ENCODE measurements around the gene FBP1. TPM values are rescaled to one million over a fixed set of nuclear protein-coding genes. Genes with fewer than 3 reads are reported as not detected.

The FBP1 gene
- total and polyA plus RNA-seq, 2 donors from 2014 or later: 27.3 to 266 TPM

DNA sequence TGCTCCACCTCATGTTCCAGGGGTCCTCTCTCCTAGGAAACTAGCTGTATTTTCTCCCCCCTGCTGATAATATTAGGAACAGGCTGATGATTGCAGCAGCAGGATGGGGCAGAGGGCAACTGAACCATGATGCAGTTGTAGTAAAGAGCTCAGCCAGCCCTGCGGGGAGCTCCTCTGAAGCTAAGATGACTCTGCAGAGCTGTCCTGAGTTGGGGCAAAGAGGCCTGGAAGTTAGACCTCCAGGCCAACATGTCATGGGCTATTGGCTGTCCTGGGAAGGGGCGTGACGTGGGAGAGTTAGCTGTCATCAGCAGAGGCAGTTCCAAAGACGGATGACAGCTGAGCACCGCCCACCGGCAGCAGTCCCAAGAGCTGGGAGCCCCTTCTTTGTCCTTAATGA is 6.6 kb upstream of the FBP1 start:
- no peak for FAIRE-seq
- peak in 1 of 5 donors; percentile 40 for DNase-seq
- H3K27ac ChIP-seq (ENCODE audit: low read depth in 2 of 2, low read length in 2 of 2): no peak overlapping the region
- peaks cover 0 to 5% (median 5%) of the 10 kb centered on the region in 3 donors for H3K4me1 ChIP-seq (ENCODE audit: control insufficient read depth in 2 of 3, insufficient read depth in 2 of 3, low read depth in 1 of 3, low read length in 3 of 3)
- TF ChIP-seq, protein P1, sequence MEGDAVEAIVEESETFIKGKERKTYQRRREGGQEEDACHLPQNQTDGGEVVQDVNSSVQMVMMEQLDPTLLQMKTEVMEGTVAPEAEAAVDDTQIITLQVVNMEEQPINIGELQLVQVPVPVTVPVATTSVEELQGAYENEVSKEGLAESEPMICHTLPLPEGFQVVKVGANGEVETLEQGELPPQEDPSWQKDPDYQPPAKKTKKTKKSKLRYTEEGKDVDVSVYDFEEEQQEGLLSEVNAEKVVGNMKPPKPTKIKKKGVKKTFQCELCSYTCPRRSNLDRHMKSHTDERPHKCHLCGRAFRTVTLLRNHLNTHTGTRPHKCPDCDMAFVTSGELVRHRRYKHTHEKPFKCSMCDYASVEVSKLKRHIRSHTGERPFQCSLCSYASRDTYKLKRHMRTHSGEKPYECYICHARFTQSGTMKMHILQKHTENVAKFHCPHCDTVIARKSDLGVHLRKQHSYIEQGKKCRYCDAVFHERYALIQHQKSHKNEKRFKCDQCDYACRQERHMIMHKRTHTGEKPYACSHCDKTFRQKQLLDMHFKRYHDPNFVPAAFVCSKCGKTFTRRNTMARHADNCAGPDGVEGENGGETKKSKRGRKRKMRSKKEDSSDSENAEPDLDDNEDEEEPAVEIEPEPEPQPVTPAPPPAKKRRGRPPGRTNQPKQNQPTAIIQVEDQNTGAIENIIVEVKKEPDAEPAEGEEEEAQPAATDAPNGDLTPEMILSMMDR (IDR thresholded peaks at IDR 0.05; ENCODE audit: borderline replicate concordance, extremely low read depth, insufficient read depth): no peak
- H3K4me3 ChIP-seq (ENCODE audit: low read length in 3 of 3): no peak overlapping the region
- intact Hi-C loops (cut with DNase I): no loop called here
- H3K27me3 ChIP-seq (ENCODE audit: control insufficient read depth, insufficient read depth, low read length): no peaks in the 10 kb centered on the region
- no peaks in the 10 kb centered on the region for H3K9me3 ChIP-seq (ENCODE audit: control insufficient read depth in 2 of 3, insufficient read depth in 1 of 3, low read length in 3 of 3)
- H3K9ac ChIP-seq (ENCODE audit: low read length in 3 of 3): no peak overlapping the region
- H3K36me3 ChIP-seq (ENCODE audit: control insufficient read depth in 2 of 3, insufficient read depth in 3 of 3, low read length in 3 of 3): no peaks in the 10 kb centered on the region

GRCh38 chr9:94644543-94644942 is 5.2 kb upstream of the FBP1 start:
- Histone ChIP-seq H3K27me3 (ENCODE audit: control insufficient read depth, insufficient read depth, low read length) (no peaks in the 10 kb centered on the region), H3K27ac (ENCODE audit: low read depth in 2 of 2, low read length in 2 of 2) (no peak overlapping the region), H3K36me3 (ENCODE audit: control insufficient read depth in 2 of 3, insufficient read depth in 3 of 3, low read length in 3 of 3) (no peaks in the 10 kb centered on the region), H3K9ac (ENCODE audit: low read length in 3 of 3) (no peak overlapping the region), H3K9me3 (ENCODE audit: control insufficient read depth in 2 of 3, insufficient read depth in 1 of 3, low read length in 3 of 3) (no peaks in the 10 kb centered on the region), H3K4me1 (ENCODE audit: control insufficient read depth in 2 of 3, insufficient read depth in 2 of 3, low read depth in 1 of 3, low read length in 3 of 3) (peaks cover 0 to 5% (median 5%) of the 10 kb centered on the region in 3 donors), H3K4me3 (ENCODE audit: low read length in 3 of 3) (no peak overlapping the region)
- TF ChIP-seq, protein P1 (IDR thresholded peaks at IDR 0.05; ENCODE audit: borderline replicate concordance, extremely low read depth, insufficient read depth): no peak
- FAIRE-seq: no peak
- no peak for DNase-seq
- intact Hi-C loops (cut with DNase I): no loop called here

- Histone ChIP-seq H3K4me1 (ENCODE audit: control insufficient read depth in 2 of 3, insufficient read depth in 2 of 3, low read depth in 1 of 3, low read length in 3 of 3) (peaks cover 0 to 3% (median 0%) of the 10 kb centered on the region in 3 donors), H3K36me3 (ENCODE audit: control insufficient read depth in 2 of 3, insufficient read depth in 3 of 3, low read length in 3 of 3) (no peaks in the 10 kb centered on the region), H3K27ac (ENCODE audit: low read depth in 2 of 2, low read length in 2 of 2) (no peak overlapping the region), H3K9me3 (ENCODE audit: control insufficient read depth in 2 of 3, insufficient read depth in 1 of 3, low read length in 3 of 3) (no peaks in the 10 kb centered on the region), H3K9ac (ENCODE audit: low read length in 3 of 3) (no peak overlapping the region), H3K27me3 (ENCODE audit: control insufficient read depth, insufficient read depth, low read length) (no peaks in the 10 kb centered on the region), H3K4me3 (ENCODE audit: low read length in 3 of 3) (no peak overlapping the region)
- no peak for DNase-seq
- intact Hi-C loops (cut with DNase I): no loop called here
- TF ChIP-seq, protein P1 (IDR thresholded peaks at IDR 0.05; ENCODE audit: borderline replicate concordance, extremely low read depth, insufficient read depth): no peak
- FAIRE-seq: no peak
These were observed 4.4 kb upstream of the FBP1 start for GRCh38 chr9:94643741-94644140.

DNA sequence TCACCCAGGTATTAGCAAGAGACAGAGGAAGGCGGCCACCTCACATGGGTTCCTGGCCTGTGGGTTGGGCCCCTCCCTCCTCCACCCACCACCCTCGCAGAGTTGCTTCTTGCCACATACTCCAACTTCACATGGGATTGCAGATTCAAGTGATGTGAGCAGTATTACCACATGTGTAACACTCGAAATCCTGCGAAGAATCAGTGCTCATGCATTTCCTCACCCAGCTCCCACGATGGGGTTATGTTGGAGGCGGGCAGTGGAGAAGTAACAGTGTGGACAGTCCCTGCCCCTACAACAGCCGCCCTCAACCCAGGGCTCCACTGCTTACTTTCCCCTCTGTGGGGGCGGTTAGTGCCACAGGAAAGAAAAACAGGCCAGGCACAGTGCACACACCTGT is 3.9 kb upstream of the FBP1 start:
- Histone ChIP-seq H3K36me3 (ENCODE audit: control insufficient read depth in 2 of 3, insufficient read depth in 3 of 3, low read length in 3 of 3) (no peaks in the 10 kb centered on the region), H3K4me1 (ENCODE audit: control insufficient read depth in 2 of 3, insufficient read depth in 2 of 3, low read depth in 1 of 3, low read length in 3 of 3) (peaks cover 0 to 4% (median 0%) of the 10 kb centered on the region in 3 donors), H3K27ac (ENCODE audit: low read depth in 2 of 2, low read length in 2 of 2) (no peak overlapping the region), H3K4me3 (ENCODE audit: low read length in 3 of 3) (no peak overlapping the region), H3K9ac (ENCODE audit: low read length in 3 of 3) (no peak overlapping the region), H3K27me3 (ENCODE audit: control insufficient read depth, insufficient read depth, low read length) (no peaks in the 10 kb centered on the region), H3K9me3 (ENCODE audit: control insufficient read depth in 2 of 3, insufficient read depth in 1 of 3, low read length in 3 of 3) (no peaks in the 10 kb centered on the region)
- intact Hi-C loops (cut with DNase I): no loop called here
- TF ChIP-seq, protein P1 (IDR thresholded peaks at IDR 0.05; ENCODE audit: borderline replicate concordance, extremely low read depth, insufficient read depth): no peak
- no peak for DNase-seq
- no peak for FAIRE-seq
